ENCODE results near the gene SERINC1. TPM values are rescaled to one million over a fixed set of nuclear protein-coding genes. Genes with fewer than 3 reads are reported as not detected.

SERINC1 gene
- total RNA-seq, 3 donors from 2014 or later = 198 to 375 (median 242) TPM

- H3K36me3 ChIP-seq = peaks cover 11% of the 10 kb centered on the region
Measured at GRCh38 chr6:122423734-122424133, 47.9 kb downstream of the SERINC1 start.

GRCh38 chr6:122422614-122423267 lies 48.9 kb downstream of the SERINC1 start:
- TF ChIP-seq CTCF (IDR thresholded peaks at IDR 0.05) (no peak), POLR2A (IDR thresholded peaks at IDR 0.05) (no peak), POLR2AphosphoS5 (IDR thresholded peaks at IDR 0.05) (no peak)
- intact Hi-C loops (cut with DNase I; ENCODE audit: low total_unique reads) = no loop called here
- H3K4me1 ChIP-seq = no peaks in the 10 kb centered on the region
- H3K9me3 ChIP-seq = no peaks in the 10 kb centered on the region
- no peaks in the 10 kb centered on the region for H3K27me3 ChIP-seq
- H3K4me3 ChIP-seq = no peak overlapping the region
- peaks cover 11% of the 10 kb centered on the region for H3K36me3 ChIP-seq
- no peak for DNase-seq (ENCODE audit: low spot score in 2 of 2)
- H3K27ac ChIP-seq = no peak overlapping the region

More at GRCh38 chr6:122423734-122424133, 47.9 kb downstream of the SERINC1 start:
- H3K4me1 ChIP-seq = no peaks in the 10 kb centered on the region
- no peak overlapping the region for H3K4me3 ChIP-seq
- no peak overlapping the region for H3K27ac ChIP-seq
- DNase-seq (ENCODE audit: low spot score in 2 of 2) = no peak
- TF ChIP-seq CTCF (IDR thresholded peaks at IDR 0.05) (no peak), POLR2A (IDR thresholded peaks at IDR 0.05) (no peak), POLR2AphosphoS5 (IDR thresholded peaks at IDR 0.05) (no peak)
- intact Hi-C loops (cut with DNase I; ENCODE audit: low total_unique reads) = no loop called here
- H3K27me3 ChIP-seq = no peaks in the 10 kb centered on the region
- H3K9me3 ChIP-seq = no peaks in the 10 kb centered on the region

- Histone ChIP-seq H3K4me1 (no peaks in the 10 kb centered on the region), H3K36me3 (peaks cover 11% of the 10 kb centered on the region), H3K27ac (no peak overlapping the region), H3K4me3 (no peak overlapping the region), H3K27me3 (no peaks in the 10 kb centered on the region), H3K9me3 (no peaks in the 10 kb centered on the region)
- no peak for DNase-seq (ENCODE audit: low spot score in 2 of 2)
- TF ChIP-seq CTCF (IDR thresholded peaks at IDR 0.05) (no peak), POLR2A (IDR thresholded peaks at IDR 0.05) (no peak), POLR2AphosphoS5 (IDR thresholded peaks at IDR 0.05) (no peak)
- intact Hi-C loops (cut with DNase I; ENCODE audit: low total_unique reads) = no loop called here
Measured at GRCh38 chr6:122422003-122422402, 49.6 kb downstream of the SERINC1 start.

- Histone ChIP-seq H3K27ac (no peak overlapping the region), H3K9me3 (no peaks in the 10 kb centered on the region), H3K36me3 (peaks cover 11% of the 10 kb centered on the region), H3K4me1 (no peaks in the 10 kb centered on the region), H3K27me3 (no peaks in the 10 kb centered on the region), H3K4me3 (no peak overlapping the region)
- intact Hi-C loops (cut with DNase I; ENCODE audit: low total_unique reads) = no loop called here
- TF ChIP-seq POLR2AphosphoS5 (IDR thresholded peaks at IDR 0.05) = no peak
- TF ChIP-seq CTCF (IDR thresholded peaks at IDR 0.05) = no peak
- TF ChIP-seq POLR2A (IDR thresholded peaks at IDR 0.05) = no peak
- DNase-seq (ENCODE audit: low spot score in 2 of 2) = no peak
Measured at GRCh38 chr6:122416825-122417224, 54.8 kb downstream of the SERINC1 start.

- H3K27me3 ChIP-seq = no peaks in the 10 kb centered on the region
- H3K4me3 ChIP-seq = no peak overlapping the region
- no peaks in the 10 kb centered on the region for H3K9me3 ChIP-seq
- H3K27ac ChIP-seq = no peak overlapping the region
- H3K36me3 ChIP-seq = no peaks in the 10 kb centered on the region
- TF ChIP-seq POLR2A (IDR thresholded peaks at IDR 0.05) (no peak), CTCF (IDR thresholded peaks at IDR 0.05) (no peak), POLR2AphosphoS5 (IDR thresholded peaks at IDR 0.05) (no peak)
- H3K4me1 ChIP-seq = no peaks in the 10 kb centered on the region
- intact Hi-C loops (cut with DNase I; ENCODE audit: low total_unique reads) = no loop called here
- DNase-seq (ENCODE audit: low spot score in 2 of 2) = no peak
Measured at GRCh38 chr6:122412001-122412400, 59.6 kb downstream of the SERINC1 start.

All from breast epithelium (tissue), 4 donors.